Measurements from ENCODE around the gene KIFBP. TPM values are rescaled to one million over a fixed set of nuclear protein-coding genes. Genes with fewer than 3 reads are reported as not detected.

Gene KIFBP
- total and polyA plus RNA-seq, 9 of the 15 experiments (the other 6 are each of a cell fraction or from before 2014, with no cell fraction given) = 5.6 to 23.2 (median 14.8) TPM

- TF ChIP-seq NR0B1 (IDR thresholded peaks at IDR 0.05; ENCODE audit: partially characterized antibody) (no peak), HIVEP1 (CRISPR knock-in tag; IDR thresholded peaks at IDR 0.05) (no peak), ZNF398 (CRISPR knock-in tag; IDR thresholded peaks at IDR 0.05) (no peak), BRD4 (IDR thresholded peaks at IDR 0.05) (no peak), ZNF324 (CRISPR knock-in tag; IDR thresholded peaks at IDR 0.05) (no peak), ZNF445 (CRISPR knock-in tag; IDR thresholded peaks at IDR 0.05; ENCODE audit: low read depth) (no peak), NCOA6 (IDR thresholded peaks at IDR 0.05) (no peak), ATF7 (IDR thresholded peaks at IDR 0.05) (no peak), ZNF146 (CRISPR knock-in tag; IDR thresholded peaks at IDR 0.05; ENCODE audit: unreplicated experiment) (no peak), NFE2L1 (tag; IDR thresholded peaks at IDR 0.05; ENCODE audit: borderline replicate concordance, low read depth) (no peak), SMARCB1 (IDR thresholded peaks at IDR 0.05; ENCODE audit: insufficient read length, low read depth) (no peak), TAF15 (IDR thresholded peaks at IDR 0.05; ENCODE audit: low read depth, low read length) (no peak), PCBP1 (IDR thresholded peaks at IDR 0.05; ENCODE audit: low read depth, low read length, poor library complexity, severe bottlenecking) (no peak)
Measured at GRCh38 chr10:69047111-69047832, 58.7 kb downstream of the KIFBP start (continued).

Data from K562 (cell line).